ENCODE data around the gene STKLD1.

DNA sequence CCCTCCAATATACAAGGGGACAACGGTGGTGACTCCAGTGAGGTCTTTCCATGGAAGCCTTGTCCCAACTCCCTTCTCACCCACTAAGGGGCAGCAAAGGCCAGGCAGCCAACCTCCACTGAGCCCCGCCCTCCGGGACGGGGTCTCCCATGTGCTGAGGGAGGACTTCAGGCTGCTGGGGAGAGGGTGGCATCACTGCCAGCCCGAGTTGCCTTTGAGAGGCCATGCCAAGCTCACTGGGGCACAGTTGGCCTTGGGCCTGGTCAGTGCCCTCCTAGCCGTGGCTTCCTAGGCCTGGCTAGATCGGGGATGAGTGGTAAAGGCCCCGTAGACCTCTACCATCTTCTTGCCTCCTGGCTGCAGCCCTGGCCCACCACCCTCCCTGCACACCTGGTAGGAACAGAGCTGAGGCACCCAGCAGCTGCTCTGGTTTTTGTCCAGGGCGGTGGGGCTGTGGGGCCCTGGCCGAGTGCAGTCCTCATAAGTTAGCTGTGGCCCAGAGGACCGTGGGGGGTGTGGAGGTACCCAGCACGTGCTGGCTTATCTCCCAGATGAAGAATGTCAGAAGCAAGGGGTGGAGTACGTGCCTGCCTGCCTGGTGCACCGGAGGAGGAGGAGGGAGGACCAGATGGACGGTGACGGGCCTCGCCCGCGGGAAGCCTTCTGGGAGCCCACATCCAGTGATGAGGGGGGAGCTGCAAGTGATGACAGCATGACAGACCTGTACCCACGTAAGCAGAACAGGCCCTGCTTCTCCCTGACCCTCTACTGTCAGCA, 16.6 kb upstream of the STKLD1 start:
- TF ChIP-seq, protein P1, sequence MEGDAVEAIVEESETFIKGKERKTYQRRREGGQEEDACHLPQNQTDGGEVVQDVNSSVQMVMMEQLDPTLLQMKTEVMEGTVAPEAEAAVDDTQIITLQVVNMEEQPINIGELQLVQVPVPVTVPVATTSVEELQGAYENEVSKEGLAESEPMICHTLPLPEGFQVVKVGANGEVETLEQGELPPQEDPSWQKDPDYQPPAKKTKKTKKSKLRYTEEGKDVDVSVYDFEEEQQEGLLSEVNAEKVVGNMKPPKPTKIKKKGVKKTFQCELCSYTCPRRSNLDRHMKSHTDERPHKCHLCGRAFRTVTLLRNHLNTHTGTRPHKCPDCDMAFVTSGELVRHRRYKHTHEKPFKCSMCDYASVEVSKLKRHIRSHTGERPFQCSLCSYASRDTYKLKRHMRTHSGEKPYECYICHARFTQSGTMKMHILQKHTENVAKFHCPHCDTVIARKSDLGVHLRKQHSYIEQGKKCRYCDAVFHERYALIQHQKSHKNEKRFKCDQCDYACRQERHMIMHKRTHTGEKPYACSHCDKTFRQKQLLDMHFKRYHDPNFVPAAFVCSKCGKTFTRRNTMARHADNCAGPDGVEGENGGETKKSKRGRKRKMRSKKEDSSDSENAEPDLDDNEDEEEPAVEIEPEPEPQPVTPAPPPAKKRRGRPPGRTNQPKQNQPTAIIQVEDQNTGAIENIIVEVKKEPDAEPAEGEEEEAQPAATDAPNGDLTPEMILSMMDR (IDR thresholded peaks at IDR 0.05): peak in 1 of 5 experiments; percentile 6
- TF ChIP-seq POLR2A (IDR thresholded peaks at IDR 0.05) (no peak), POLR2AphosphoS5 (IDR thresholded peaks at IDR 0.05) (no peak)
